WTC11 (cell line): ENCODE measurements around the gene PRSS27. TPM values are rescaled to one million over a fixed set of nuclear protein-coding genes. Genes with fewer than 3 reads are reported as not detected.

ENCODE experiments used
- ATAC-seq: fragments of 200-7000 bp; cut with Tn5 transposase; 2 replicates; pipeline ENCODE4 v1.10.0; 2021; ENCODE audit warnings: mild to moderate bottlenecking, moderate library complexity
- CTCF ChIA-PET: fragments of 300-600 bp; sonication (Branson Sonifier 250); formaldehyde crosslinking; loops from one replicate; lab custom pipeline; 2021; ENCODE audit warnings: antibody characterized with exemption; lab: Charles Lee
- POLR2A ChIA-PET: fragments of 350-600 bp; sonication (Branson Sonifier 250); formaldehyde crosslinking; loops from one replicate; lab custom pipeline; 2021; ENCODE audit warnings: antibody characterized with exemption; lab: Charles Lee
- DNase-seq: peaks from one replicate; pipeline ENCODE4 v3.0.0; 2021; ENCODE audit warnings: low spot score
- H3K27ac Mint-ChIP-seq: 2 replicates; pipeline ENCODE4 v1.8.0; 2021; ENCODE audit warnings: mixed read lengths
- H3K27me3 Mint-ChIP-seq: 2 replicates; pipeline ENCODE4 v1.8.0; 2021; ENCODE audit warnings: low read depth, mild to moderate bottlenecking, moderate library complexity, mixed read lengths
- H3K36me3 Mint-ChIP-seq: 2 replicates; pipeline ENCODE4 v1.8.0; 2021; ENCODE audit warnings: mixed read lengths
- H3K4me1 Mint-ChIP-seq: 2 replicates; pipeline ENCODE4 v1.8.0; 2022; ENCODE audit warnings: mixed read lengths
- H3K4me3 Mint-ChIP-seq: 2 replicates; pipeline ENCODE4 v1.8.0; 2021; ENCODE audit warnings: mild to moderate bottlenecking, moderate library complexity, mixed read lengths
- H3K9me3 Mint-ChIP-seq: 2 replicates; pipeline ENCODE4 v1.8.0; 2021; ENCODE audit warnings: mixed read lengths
- AFF4 ChIP-seq: sonication (generic); formaldehyde crosslinking; IDR thresholded peaks from 2 replicates; pipeline ENCODE4 v1.8.1; 2023; ENCODE audit warnings: mild to moderate bottlenecking, missing genetic modification reagents, borderline replicate concordance
- FOXP1 ChIP-seq: sonication (generic); formaldehyde crosslinking; IDR thresholded peaks from 2 replicates; pipeline ENCODE4 v1.8.0; 2022; ENCODE audit warnings: missing genetic modification reagents, mild to moderate bottlenecking, moderate library complexity, borderline replicate concordance
- GRHL2 ChIP-seq: fragments of 250-450 bp; sonication (Bioruptor Pico); IDR thresholded peaks from 2 replicates; pipeline ENCODE4 v1.8.0; 2022; ENCODE audit warnings: mild to moderate bottlenecking, moderate library complexity; ENCODE audit not compliant: insufficient replicate concordance, severe bottlenecking
- GTF2I ChIP-seq: fragments of 250-450 bp; sonication (Bioruptor Pico); conservative IDR thresholded peaks from 2 replicates; pipeline ENCODE4 v1.4.0; 2021; ENCODE audit warnings: mild to moderate bottlenecking
- HMGA2 ChIP-seq: fragments of 250-450 bp; sonication (Bioruptor Pico); IDR thresholded peaks from 2 replicates; pipeline ENCODE4 v1.4.0; 2021; ENCODE audit warnings: mild to moderate bottlenecking, moderate library complexity
- JUN ChIP-seq: sonication (generic); formaldehyde crosslinking; IDR thresholded peaks from 2 replicates; pipeline ENCODE4 v1.8.0; 2023; ENCODE audit warnings: mild to moderate bottlenecking, missing genetic modification reagents
- NR1H2 ChIP-seq: sonication (generic); formaldehyde crosslinking; IDR thresholded peaks from 2 replicates; pipeline ENCODE4 v1.9.0; 2021; ENCODE audit warnings: mild to moderate bottlenecking, moderate library complexity, missing genetic modification reagents
- OVOL2 ChIP-seq: fragments of 250-450 bp; sonication (Bioruptor Pico); IDR thresholded peaks from 2 replicates; pipeline ENCODE4 v1.9.0; 2021; ENCODE audit warnings: mild to moderate bottlenecking, borderline replicate concordance
- RELA ChIP-seq: sonication (generic); formaldehyde crosslinking; IDR thresholded peaks from 2 replicates; pipeline ENCODE4 v1.8.1; 2022; ENCODE audit warnings: missing genetic modification reagents, mild to moderate bottlenecking, borderline replicate concordance
- TCF7 ChIP-seq: sonication (generic); formaldehyde crosslinking; IDR thresholded peaks from 2 replicates; pipeline ENCODE4 v1.8.0; 2022; ENCODE audit warnings: mild to moderate bottlenecking, low read depth, missing genetic modification reagents, moderate library complexity
- TEAD1 ChIP-seq: sonication (generic); formaldehyde crosslinking; IDR thresholded peaks from 2 replicates; pipeline ENCODE4 v1.8.0; 2022; ENCODE audit warnings: mild to moderate bottlenecking, missing genetic modification reagents
- TEAD4 ChIP-seq: sonication (generic); formaldehyde crosslinking; IDR thresholded peaks from 2 replicates; pipeline ENCODE4 v1.8.0; 2022; ENCODE audit warnings: mild to moderate bottlenecking, missing genetic modification reagents
- ZNF121 ChIP-seq: sonication (generic); formaldehyde crosslinking; IDR thresholded peaks from 2 replicates; pipeline ENCODE4 v1.8.0; 2023; ENCODE audit warnings: missing genetic modification reagents
- ZNF138 ChIP-seq: sonication (generic); formaldehyde crosslinking; conservative IDR thresholded peaks from 2 replicates; pipeline ENCODE4 v1.8.1; 2022; ENCODE audit warnings: mild to moderate bottlenecking, moderate library complexity, missing genetic modification reagents
- ZNF423 ChIP-seq: fragments of 250-450 bp; sonication (Bioruptor Pico); IDR thresholded peaks from 2 replicates; pipeline ENCODE4 v2.1.2; 2022; ENCODE audit warnings: mild to moderate bottlenecking, moderate library complexity
- ZNF425 ChIP-seq: fragments of 250-450 bp; sonication (Bioruptor Pico); conservative IDR thresholded peaks from 2 replicates; pipeline ENCODE4 v1.9.0; 2021; ENCODE audit warnings: mild to moderate bottlenecking
- total RNA-seq: library from RNA; stranded (reverse); gene quantifications from 3 replicates; pipeline ENCODE4 v1.2.3, GENCODE V29; 2021
- TF ChIP-seq, protein P1 (sequence below): sonication (generic); formaldehyde crosslinking; IDR thresholded peaks from 2 replicates; pipeline ENCODE4 v1.8.0; 2022; ENCODE audit warnings: missing genetic modification reagents
- TF ChIP-seq, protein P2 (sequence below): sonication (generic); formaldehyde crosslinking; IDR thresholded peaks from 2 replicates; pipeline ENCODE4 v1.8.0; 2022; ENCODE audit warnings: mild to moderate bottlenecking, missing genetic modification reagents
- TF ChIP-seq, protein P3 (sequence below): fragments of 250-450 bp; sonication (Bioruptor Pico); IDR thresholded peaks from 2 replicates; pipeline ENCODE4 v1.8.0; 2021; ENCODE audit warnings: mild to moderate bottlenecking
- TF ChIP-seq, protein P4 (sequence below): sonication (generic); formaldehyde crosslinking; IDR thresholded peaks from 2 replicates; pipeline ENCODE4 v1.8.0; 2022; ENCODE audit warnings: mild to moderate bottlenecking, missing genetic modification reagents

PRSS27 gene
- total RNA-seq, 1 experiment from 2014 or later: 5.1 TPM

GRCh38 chr16:2726923-2727322 lies 6.9 kb upstream of the PRSS27 start:
- H3K4me3 Mint-ChIP-seq: no peak overlapping the region
- no peak for ATAC-seq
- no peaks in the 10 kb centered on the region for H3K36me3 Mint-ChIP-seq
- no peaks in the 10 kb centered on the region for H3K9me3 Mint-ChIP-seq
- H3K4me1 Mint-ChIP-seq: no peaks in the 10 kb centered on the region
- no peak for TF ChIP-seq TCF7
- no peak for DNase-seq
- H3K27ac Mint-ChIP-seq: no peak overlapping the region
- ChIA-PET CTCF (no interaction called here), POLR2A (interaction anchor here (0.7 kb wide), 1 partner anchor 131 kb away, joined by 5 read pairs; no protein-coding TSS in a partner anchor)
- H3K27me3 Mint-ChIP-seq: no peaks in the 10 kb centered on the region; the same call in 1 of the 2 replicates

- DNase-seq: no peak
- CTCF ChIA-PET: interaction anchor here (0.6 kb wide), 1 partner anchor 75 kb away, joined by 3 read pairs; no protein-coding TSS in a partner anchor
- TF ChIP-seq JUN (CRISPR knock-in tag) (no peak), RELA (no peak), FOXP1 (no peak), GTF2I (CRISPR knock-in tag) (no peak), NR1H2 (CRISPR knock-in tag) (no peak), ZNF138 (CRISPR knock-in tag) (no peak), ZNF121 (CRISPR knock-in tag) (no peak), OVOL2 (CRISPR knock-in tag) (no peak), GRHL2 (CRISPR knock-in tag) (no peak), AFF4 (CRISPR knock-in tag) (no peak), TEAD1 (CRISPR knock-in tag) (no peak), ZNF425 (CRISPR knock-in tag) (no peak), HMGA2 (CRISPR knock-in tag) (no peak), TCF7 (no peak), TEAD4 (CRISPR knock-in tag) (no peak), ZNF423 (CRISPR knock-in tag) (no peak)
- TF ChIP-seq, protein P1, sequence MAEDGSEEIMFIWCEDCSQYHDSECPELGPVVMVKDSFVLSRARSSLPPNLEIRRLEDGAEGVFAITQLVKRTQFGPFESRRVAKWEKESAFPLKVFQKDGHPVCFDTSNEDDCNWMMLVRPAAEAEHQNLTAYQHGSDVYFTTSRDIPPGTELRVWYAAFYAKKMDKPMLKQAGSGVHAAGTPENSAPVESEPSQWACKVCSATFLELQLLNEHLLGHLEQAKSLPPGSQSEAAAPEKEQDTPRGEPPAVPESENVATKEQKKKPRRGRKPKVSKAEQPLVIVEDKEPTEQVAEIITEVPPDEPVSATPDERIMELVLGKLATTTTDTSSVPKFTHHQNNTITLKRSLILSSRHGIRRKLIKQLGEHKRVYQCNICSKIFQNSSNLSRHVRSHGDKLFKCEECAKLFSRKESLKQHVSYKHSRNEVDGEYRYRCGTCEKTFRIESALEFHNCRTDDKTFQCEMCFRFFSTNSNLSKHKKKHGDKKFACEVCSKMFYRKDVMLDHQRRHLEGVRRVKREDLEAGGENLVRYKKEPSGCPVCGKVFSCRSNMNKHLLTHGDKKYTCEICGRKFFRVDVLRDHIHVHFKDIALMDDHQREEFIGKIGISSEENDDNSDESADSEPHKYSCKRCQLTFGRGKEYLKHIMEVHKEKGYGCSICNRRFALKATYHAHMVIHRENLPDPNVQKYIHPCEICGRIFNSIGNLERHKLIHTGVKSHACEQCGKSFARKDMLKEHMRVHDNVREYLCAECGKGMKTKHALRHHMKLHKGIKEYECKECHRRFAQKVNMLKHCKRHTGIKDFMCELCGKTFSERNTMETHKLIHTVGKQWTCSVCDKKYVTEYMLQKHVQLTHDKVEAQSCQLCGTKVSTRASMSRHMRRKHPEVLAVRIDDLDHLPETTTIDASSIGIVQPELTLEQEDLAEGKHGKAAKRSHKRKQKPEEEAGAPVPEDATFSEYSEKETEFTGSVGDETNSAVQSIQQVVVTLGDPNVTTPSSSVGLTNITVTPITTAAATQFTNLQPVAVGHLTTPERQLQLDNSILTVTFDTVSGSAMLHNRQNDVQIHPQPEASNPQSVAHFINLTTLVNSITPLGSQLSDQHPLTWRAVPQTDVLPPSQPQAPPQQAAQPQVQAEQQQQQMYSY (CRISPR knock-in tag): no peak
- TF ChIP-seq, protein P2, sequence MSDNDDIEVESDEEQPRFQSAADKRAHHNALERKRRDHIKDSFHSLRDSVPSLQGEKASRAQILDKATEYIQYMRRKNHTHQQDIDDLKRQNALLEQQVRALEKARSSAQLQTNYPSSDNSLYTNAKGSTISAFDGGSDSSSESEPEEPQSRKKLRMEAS (CRISPR knock-in tag): no peak
- TF ChIP-seq, protein P3, sequence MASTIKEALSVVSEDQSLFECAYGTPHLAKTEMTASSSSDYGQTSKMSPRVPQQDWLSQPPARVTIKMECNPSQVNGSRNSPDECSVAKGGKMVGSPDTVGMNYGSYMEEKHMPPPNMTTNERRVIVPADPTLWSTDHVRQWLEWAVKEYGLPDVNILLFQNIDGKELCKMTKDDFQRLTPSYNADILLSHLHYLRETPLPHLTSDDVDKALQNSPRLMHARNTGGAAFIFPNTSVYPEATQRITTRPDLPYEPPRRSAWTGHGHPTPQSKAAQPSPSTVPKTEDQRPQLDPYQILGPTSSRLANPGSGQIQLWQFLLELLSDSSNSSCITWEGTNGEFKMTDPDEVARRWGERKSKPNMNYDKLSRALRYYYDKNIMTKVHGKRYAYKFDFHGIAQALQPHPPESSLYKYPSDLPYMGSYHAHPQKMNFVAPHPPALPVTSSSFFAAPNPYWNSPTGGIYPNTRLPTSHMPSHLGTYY (CRISPR knock-in tag): no peak
- TF ChIP-seq, protein P4, sequence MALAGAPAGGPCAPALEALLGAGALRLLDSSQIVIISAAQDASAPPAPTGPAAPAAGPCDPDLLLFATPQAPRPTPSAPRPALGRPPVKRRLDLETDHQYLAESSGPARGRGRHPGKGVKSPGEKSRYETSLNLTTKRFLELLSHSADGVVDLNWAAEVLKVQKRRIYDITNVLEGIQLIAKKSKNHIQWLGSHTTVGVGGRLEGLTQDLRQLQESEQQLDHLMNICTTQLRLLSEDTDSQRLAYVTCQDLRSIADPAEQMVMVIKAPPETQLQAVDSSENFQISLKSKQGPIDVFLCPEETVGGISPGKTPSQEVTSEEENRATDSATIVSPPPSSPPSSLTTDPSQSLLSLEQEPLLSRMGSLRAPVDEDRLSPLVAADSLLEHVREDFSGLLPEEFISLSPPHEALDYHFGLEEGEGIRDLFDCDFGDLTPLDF (CRISPR knock-in tag): no peak
- H3K4me3 Mint-ChIP-seq: no peak overlapping the region
- no peak overlapping the region for H3K27ac Mint-ChIP-seq
- no peaks in the 10 kb centered on the region; the same call in 1 of the 2 replicates for H3K27me3 Mint-ChIP-seq
- POLR2A ChIA-PET: no interaction called here
- H3K9me3 Mint-ChIP-seq: no peaks in the 10 kb centered on the region
- no peaks in the 10 kb centered on the region for H3K36me3 Mint-ChIP-seq
- no peak for ATAC-seq
- H3K4me1 Mint-ChIP-seq: no peaks in the 10 kb centered on the region
Observed at GRCh38 chr16:2724816-2725348, 4.9 kb upstream of the PRSS27 start.
